ENCODE data around the gene CALML5. TPM values are rescaled to one million over a fixed set of nuclear protein-coding genes. Genes with fewer than 3 reads are reported as not detected.

CALML5 gene
- total RNA-seq, 2 experiments from 2014 or later: not detected

GRCh38 chr10:5504146-5505072, 5.0 kb upstream of the CALML5 start:
- DNase-seq: no peak
- H3K27me3 Mint-ChIP-seq: peaks cover 9% of the 10 kb centered on the region
- TF ChIP-seq CTCF (IDR thresholded peaks at IDR 0.05): no peak
- H3K4me1 Mint-ChIP-seq (ENCODE audit: low read depth): no peaks in the 10 kb centered on the region
- H3K9me3 Mint-ChIP-seq: no peaks in the 10 kb centered on the region
- intact Hi-C loops (cut with micrococcal nuclease): no loop called here
- H3K27ac Mint-ChIP-seq: no peak overlapping the region
- H3K4me3 Mint-ChIP-seq: no peak overlapping the region
- no peaks in the 10 kb centered on the region for H3K36me3 Mint-ChIP-seq (ENCODE audit: low read depth)
- ATAC-seq: no peak
- ChIA-PET POLR2A (no interaction called here), CTCF (no interaction called here)

GRCh38 chr10:5503477-5503835, 4.1 kb upstream of the CALML5 start:
- ATAC-seq (no peak), DNase-seq (no peak)
- CTCF ChIA-PET: no interaction called here
- intact Hi-C loops (cut with micrococcal nuclease): no loop called here
- H3K4me3 Mint-ChIP-seq: no peak overlapping the region
- H3K36me3 Mint-ChIP-seq (ENCODE audit: low read depth): no peaks in the 10 kb centered on the region
- H3K27ac Mint-ChIP-seq: no peak overlapping the region
- POLR2A ChIA-PET: no interaction called here
- H3K9me3 Mint-ChIP-seq: no peaks in the 10 kb centered on the region
- H3K4me1 Mint-ChIP-seq (ENCODE audit: low read depth): no peaks in the 10 kb centered on the region
- no peak for TF ChIP-seq CTCF (IDR thresholded peaks at IDR 0.05)
- H3K27me3 Mint-ChIP-seq: peaks cover 9% of the 10 kb centered on the region

GRCh38 chr10:5502571-5503476, 3.5 kb upstream of the CALML5 start:
- Mint-ChIP-seq H3K27me3 (peaks cover 9% of the 10 kb centered on the region), H3K9me3 (no peaks in the 10 kb centered on the region), H3K4me1 (ENCODE audit: low read depth) (no peaks in the 10 kb centered on the region), H3K4me3 (no peak overlapping the region), H3K36me3 (ENCODE audit: low read depth) (no peaks in the 10 kb centered on the region), H3K27ac (no peak overlapping the region)
- DNase-seq: no peak
- no peak for ATAC-seq
- TF ChIP-seq CTCF (IDR thresholded peaks at IDR 0.05): no peak
- ChIA-PET CTCF (no interaction called here), POLR2A (no interaction called here)
- intact Hi-C loops (cut with micrococcal nuclease): no loop called here

- ATAC-seq: no peak
- ChIA-PET CTCF (interaction anchor here (1.5 kb wide), 1 partner anchor 121 kb away, joined by 10 read pairs; no protein-coding TSS in a partner anchor), POLR2A (no interaction called here)
- no peaks in the 10 kb centered on the region for H3K36me3 Mint-ChIP-seq (ENCODE audit: low read depth)
- no peaks in the 10 kb centered on the region for H3K4me1 Mint-ChIP-seq (ENCODE audit: low read depth)
- no peak overlapping the region for H3K27ac Mint-ChIP-seq
- no peak overlapping the region for H3K4me3 Mint-ChIP-seq
- TF ChIP-seq CTCF (IDR thresholded peaks at IDR 0.05): no peak
- intact Hi-C loops (cut with micrococcal nuclease): no loop called here
- no peaks in the 10 kb centered on the region for H3K9me3 Mint-ChIP-seq
- H3K27me3 Mint-ChIP-seq: peaks cover 9% of the 10 kb centered on the region
- DNase-seq: no peak
Observed at GRCh38 chr10:5502061-5502521, 2.7 kb upstream of the CALML5 start.

All from activated CD8-positive, alpha-beta T cell treated with anti-CD3 and anti-CD28 coated beads for 36 hours (primary cell).